MM.1S (cell line): Measurements from ENCODE around the gene ATP2B2.

Experiments
- DNase-seq: peaks from one replicate; pipeline ENCODE4 v3.0.0-alpha.2; 2015
- H2AFZ ChIP-seq: fragments of 300-600 bp; sonication (generic); 2 replicates; pipeline ENCODE4 v1.6.0; 2016; ENCODE audit warnings: antibody characterized with exemption, low read length
- H3F3A ChIP-seq: fragments of 300-600 bp; sonication (generic); 2 replicates; pipeline ENCODE4 v1.6.1; 2016; ENCODE audit warnings: mild to moderate bottlenecking, antibody characterized with exemption, low read length, moderate library complexity, mixed read lengths; ENCODE audit not compliant: insufficient read depth
- H3K27ac ChIP-seq: fragments of 300-600 bp; sonication (generic); 2 replicates; pipeline ENCODE4 v1.5.1; 2016; ENCODE audit warnings: mild to moderate bottlenecking, low read length
- H3K27me3 ChIP-seq: fragments of 300-600 bp; sonication (generic); replicated peaks from 2 replicates; pipeline ENCODE4 v1.6.0; 2016; ENCODE audit warnings: low read length; ENCODE audit not compliant: insufficient read depth
- H3K36me3 ChIP-seq: fragments of 300-600 bp; sonication (generic); replicated peaks from 2 replicates; pipeline ENCODE4 v1.6.1; 2016; ENCODE audit warnings: mild to moderate bottlenecking, low read length, mixed read lengths; ENCODE audit not compliant: insufficient read depth
- H3K4me1 ChIP-seq: fragments of 300-600 bp; sonication (generic); 2 replicates; pipeline ENCODE4 v1.6.1; 2016; ENCODE audit warnings: low read length, mixed read lengths
- H3K4me2 ChIP-seq: fragments of 300-600 bp; sonication (generic); 2 replicates; pipeline ENCODE4 v1.6.0; 2016; ENCODE audit warnings: low read depth, low read length
- H3K4me3 ChIP-seq: fragments of 300-600 bp; sonication (generic); 2 replicates; pipeline ENCODE4 v1.5.1; 2016; ENCODE audit warnings: low read length, mixed read lengths
- H3K79me2 ChIP-seq: fragments of 300-600 bp; sonication (generic); 2 replicates; pipeline ENCODE4 v1.6.1; 2016; ENCODE audit warnings: mixed run types, low read length, mixed read lengths
- H3K9ac ChIP-seq: fragments of 300-600 bp; sonication (generic); 2 replicates; pipeline ENCODE4 v1.6.1; 2016; ENCODE audit warnings: low read length, mixed read lengths
- H3K9me2 ChIP-seq: fragments of 300-600 bp; sonication (generic); replicated peaks from 2 replicates; pipeline ENCODE4 v1.6.1; 2016; ENCODE audit warnings: mild to moderate bottlenecking, low read length, mixed read lengths; ENCODE audit not compliant: insufficient read depth
- H3K9me3 ChIP-seq: fragments of 300-600 bp; sonication (generic); replicated peaks from 2 replicates; pipeline ENCODE4 v1.6.1; 2016; ENCODE audit warnings: mild to moderate bottlenecking, low read length, mixed read lengths; ENCODE audit not compliant: insufficient read depth
- H4K20me1 ChIP-seq: fragments of 300-600 bp; sonication (generic); 2 replicates; pipeline ENCODE4 v1.6.1; 2016; ENCODE audit warnings: mild to moderate bottlenecking, low read length, moderate library complexity, mixed read lengths; ENCODE audit not compliant: insufficient read depth
- CTCF ChIP-seq: fragments of 300-600 bp; sonication (generic); IDR thresholded peaks from 2 replicates; pipeline ENCODE4 v1.5.1; 2016; ENCODE audit warnings: antibody characterized with exemption, low read length, mixed read lengths
- EZH2 ChIP-seq: fragments of 300-600 bp; sonication (generic); optimal IDR thresholded peaks from 2 replicates; pipeline ENCODE3; 2017; ENCODE audit warnings: low read depth, mild to moderate bottlenecking, antibody characterized with exemption, low read length, mixed read lengths
- EZH2phosphoT487 ChIP-seq: fragments of 300-600 bp; sonication (generic); IDR thresholded peaks from 2 replicates; pipeline ENCODE4 v1.6.1; 2018; ENCODE audit warnings: antibody characterized with exemption, low read length

Gene ATP2B2

GRCh38 chr3:10553591-10554235 lies 48.3 kb upstream of the ATP2B2 start:
- Histone ChIP-seq H3K36me3 (no peaks in the 10 kb centered on the region), H3K79me2 (no peaks in the 10 kb centered on the region), H3K4me2 (no peak overlapping the region), H3K9ac (no peak overlapping the region), H3K4me1 (no peaks in the 10 kb centered on the region), H3K27ac (no peak overlapping the region), H3K4me3 (no peak overlapping the region), H3K9me3 (no peaks in the 10 kb centered on the region), H4K20me1 (no peaks in the 10 kb centered on the region), H3K9me2 (no peaks in the 10 kb centered on the region), H3K27me3 (peaks cover 32% of the 10 kb centered on the region; the same call in 1 of the 2 replicates), H2AFZ (no peak overlapping the region), H3F3A (no peaks in the 10 kb centered on the region)
- DNase-seq, result no peak
- TF ChIP-seq EZH2phosphoT487 (no peak), EZH2 (no peak), CTCF (no peak)

GRCh38 chr3:10552631-10552943 lies 47.2 kb upstream of the ATP2B2 start:
- Histone ChIP-seq H3K36me3 (no peaks in the 10 kb centered on the region), H3K27ac (no peak overlapping the region), H4K20me1 (no peaks in the 10 kb centered on the region), H3K9ac (no peak overlapping the region), H3K4me2 (no peak overlapping the region), H3K4me1 (no peaks in the 10 kb centered on the region), H2AFZ (no peak overlapping the region), H3K79me2 (no peaks in the 10 kb centered on the region), H3K4me3 (no peak overlapping the region), H3F3A (no peaks in the 10 kb centered on the region), H3K9me3 (no peaks in the 10 kb centered on the region), H3K27me3 (peaks cover 37% of the 10 kb centered on the region; the same call in 1 of the 2 replicates), H3K9me2 (no peaks in the 10 kb centered on the region)
- no peak for DNase-seq
- TF ChIP-seq EZH2phosphoT487 (no peak), EZH2 (no peak), CTCF (no peak)

- Histone ChIP-seq H3K9ac (no peak overlapping the region), H4K20me1 (no peaks in the 10 kb centered on the region), H3K4me2 (no peak overlapping the region), H3K4me1 (no peaks in the 10 kb centered on the region), H3K4me3 (no peak overlapping the region), H3K9me2 (no peaks in the 10 kb centered on the region), H3K79me2 (no peaks in the 10 kb centered on the region), H2AFZ (no peak overlapping the region), H3K27me3 (peaks cover 33% of the 10 kb centered on the region; the same call in 1 of the 2 replicates), H3K27ac (no peak overlapping the region), H3K36me3 (no peaks in the 10 kb centered on the region), H3K9me3 (no peaks in the 10 kb centered on the region), H3F3A (no peaks in the 10 kb centered on the region)
- no peak for DNase-seq
- TF ChIP-seq EZH2, result no peak
- no peak for TF ChIP-seq CTCF
These were observed 46.6 kb upstream of the ATP2B2 start for GRCh38 chr3:10551821-10552630.
